Activated B cell treated with CpG ODN at 0.5 μM for 24 hours (primary cell): ENCODE measurements around the gene PDGFD. TPM values are rescaled to one million over a fixed set of nuclear protein-coding genes. Genes with fewer than 3 reads are reported as not detected.

Experiments
- ATAC-seq: fragments of 200-7000 bp; cut with Tn5 transposase; one replicate; pipeline ENCODE4 v1.10.0; 2021; ENCODE audit warnings: low read depth, mild to moderate bottlenecking, moderate library complexity
- CTCF ChIA-PET: fragments of 350-600 bp; sonication (Branson Sonifier 250); formaldehyde crosslinking; loops from one replicate; lab custom pipeline; 2021; ENCODE audit warnings: antibody characterized with exemption; lab: Charles Lee
- POLR2A ChIA-PET: fragments of 350-600 bp; sonication (Branson Sonifier 250); formaldehyde crosslinking; loops from one replicate; lab custom pipeline; 2021; ENCODE audit warnings: antibody characterized with exemption; lab: Charles Lee
- DNase-seq: peaks from one replicate; pipeline ENCODE4 v3.0.0; 2022
- H3K27ac Mint-ChIP-seq: one replicate; pipeline ENCODE4 v1.8.0; 2020; ENCODE audit warnings: mixed read lengths
- H3K27me3 Mint-ChIP-seq: one replicate; pipeline ENCODE4 v1.8.0; 2021; ENCODE audit warnings: mixed read lengths
- H3K36me3 Mint-ChIP-seq: one replicate; pipeline ENCODE4 v1.8.0; 2021; ENCODE audit warnings: low read depth, mixed read lengths
- H3K4me1 Mint-ChIP-seq: one replicate; pipeline ENCODE4 v1.8.0; 2021; ENCODE audit warnings: mixed read lengths
- H3K4me3 Mint-ChIP-seq: one replicate; pipeline ENCODE4 v1.8.0; 2020; ENCODE audit warnings: mild to moderate bottlenecking, mixed read lengths
- H3K9me3 Mint-ChIP-seq: one replicate; pipeline ENCODE4 v1.8.0; 2020; ENCODE audit warnings: mixed read lengths
- CTCF ChIP-seq: fragments of 200-600 bp; IDR thresholded peaks from one replicate; pipeline ENCODE4 v1.8.0; 2022; ENCODE audit warnings: antibody characterized with exemption, mild to moderate bottlenecking
- intact Hi-C: fragments of 100-400 bp; cut with micrococcal nuclease; formaldehyde crosslinking; loops from one replicate; pipeline ENCODE4 v1.15.1; 2024
- total RNA-seq: library from RNA; stranded (reverse); gene quantifications from 2 replicates; pipeline ENCODE4 v1.2.3, GENCODE V29; 2022

PDGFD gene
- total RNA-seq, 1 donor from 2014 or later = 0.53 TPM

- H3K27ac Mint-ChIP-seq = no peak overlapping the region
These were observed 239.6 kb downstream of the PDGFD start for GRCh38 chr11:103924166-103925013.

GRCh38 chr11:103923451-103923931 lies 240.5 kb downstream of the PDGFD start:
- DNase-seq (no peak), ATAC-seq (no peak)
- no peaks in the 10 kb centered on the region for H3K4me1 Mint-ChIP-seq
- intact Hi-C loops = loop anchor here (10.0 kb wide), 1 partner anchor 411 kb away; no protein-coding TSS in a partner anchor
- ChIA-PET POLR2A (no interaction called here), CTCF (no interaction called here)
- no peaks in the 10 kb centered on the region for H3K9me3 Mint-ChIP-seq
- H3K27ac Mint-ChIP-seq = no peak overlapping the region
- no peak for TF ChIP-seq CTCF
- H3K36me3 Mint-ChIP-seq = no peaks in the 10 kb centered on the region
- no peak overlapping the region for H3K4me3 Mint-ChIP-seq
- H3K27me3 Mint-ChIP-seq = no peaks in the 10 kb centered on the region

More at GRCh38 chr11:103924166-103925013, 239.6 kb downstream of the PDGFD start:
- intact Hi-C loops = loop anchor here (5.0 to 10.0 kb wide), 2 partner anchors 410 to 1938 kb away; no protein-coding TSS in a partner anchor
- ChIA-PET POLR2A (no interaction called here), CTCF (no interaction called here)
- ATAC-seq (no peak), DNase-seq (no peak)
- no peak overlapping the region for H3K4me3 Mint-ChIP-seq
- H3K27me3 Mint-ChIP-seq = no peaks in the 10 kb centered on the region
- H3K4me1 Mint-ChIP-seq = peaks cover 7% of the 10 kb centered on the region
- TF ChIP-seq CTCF = no peak
- no peaks in the 10 kb centered on the region for H3K36me3 Mint-ChIP-seq
- H3K9me3 Mint-ChIP-seq = no peaks in the 10 kb centered on the region

GRCh38 chr11:103920933-103921332 lies 243.0 kb downstream of the PDGFD start:
- intact Hi-C loops = loop anchor here (10.0 kb wide), 1 partner anchor 414 kb away; no protein-coding TSS in a partner anchor
- Mint-ChIP-seq H3K9me3 (no peaks in the 10 kb centered on the region), H3K36me3 (no peaks in the 10 kb centered on the region), H3K4me1 (no peaks in the 10 kb centered on the region), H3K4me3 (no peak overlapping the region), H3K27me3 (no peaks in the 10 kb centered on the region), H3K27ac (no peak overlapping the region)
- ChIA-PET CTCF (no interaction called here), POLR2A (no interaction called here)
- no peak for ATAC-seq
- DNase-seq = no peak
- no peak for TF ChIP-seq CTCF

- H3K36me3 Mint-ChIP-seq = no peaks in the 10 kb centered on the region
- ATAC-seq (no peak), DNase-seq (no peak)
- no peak overlapping the region for H3K4me3 Mint-ChIP-seq
- peaks cover under 1% of the 10 kb centered on the region for H3K9me3 Mint-ChIP-seq
- no peaks in the 10 kb centered on the region for H3K27me3 Mint-ChIP-seq
- no peaks in the 10 kb centered on the region for H3K4me1 Mint-ChIP-seq
- no peak overlapping the region for H3K27ac Mint-ChIP-seq
- CTCF ChIA-PET = no interaction called here
- no peak for TF ChIP-seq CTCF
- intact Hi-C loops = loop anchor here (10.0 kb wide), 1 partner anchor 414 kb away; no protein-coding TSS in a partner anchor
- POLR2A ChIA-PET = no interaction called here
These were observed 243.5 kb downstream of the PDGFD start for GRCh38 chr11:103920449-103920848.

- CTCF ChIA-PET = no interaction called here
- peaks cover 23% of the 10 kb centered on the region for H3K4me1 Mint-ChIP-seq
- intact Hi-C loops = no loop called here
- no peak for TF ChIP-seq CTCF
- H3K9me3 Mint-ChIP-seq = peaks cover 18% of the 10 kb centered on the region
- H3K27me3 Mint-ChIP-seq = no peaks in the 10 kb centered on the region
- POLR2A ChIA-PET = no interaction called here
- no peak for DNase-seq
- H3K36me3 Mint-ChIP-seq = peaks cover 5% of the 10 kb centered on the region
- no peak overlapping the region for H3K4me3 Mint-ChIP-seq
- no peak overlapping the region for H3K27ac Mint-ChIP-seq
- ATAC-seq = no peak
These were observed 253.2 kb downstream of the PDGFD start for GRCh38 chr11:103910721-103911120.
